Sigmoid colon (tissue), 4 donors: ENCODE measurements around the gene PPM1E.
"Not testable (repeated sequence)": the region's sequence is repeated elsewhere in the genome, so short reads cannot be mapped to it uniquely, and the experiment has no call there.

Experiments
- EP300 ChIP-seq, 4 donors: sonication (generic); formaldehyde crosslinking; IDR thresholded peaks; one replicate each; pipeline ENCODE4 v1.6.1; 2017; ENCODE audit warnings: antibody characterized with exemption in 4 of 4
- POLR2A ChIP-seq, 2 donors: fragments of 450-650 bp; IDR thresholded peaks; one replicate each; pipeline ENCODE4 v1.6.1; 2016; ENCODE audit warnings: antibody characterized with exemption in 2 of 2, mild to moderate bottlenecking in 2 of 2, moderate library complexity in 2 of 2
- POLR2AphosphoS5 ChIP-seq, 4 donors: sonication (generic); formaldehyde crosslinking; IDR thresholded peaks; one replicate each; pipeline ENCODE4 v1.6.1; 2017; ENCODE audit warnings: antibody characterized with exemption in 4 of 4
- TF ChIP-seq, protein P1 (sequence below), 4 experiments: fragments of 450-650 bp in 3 of 4; fragments of 200-600 bp in 1 of 4; IDR thresholded peaks; one replicate each; pipeline ENCODE4 v1.5.1; 2016 to 2019; ENCODE audit warnings: antibody characterized with exemption in 4 of 4, mild to moderate bottlenecking in 3 of 4, moderate library complexity in 2 of 4

GRCh38 chr17:58957725-58958073 is 202.0 kb downstream of the PPM1E start:
- not testable (repeated sequence) for TF ChIP-seq POLR2AphosphoS5, POLR2A, EP300 (IDR thresholded peaks at IDR 0.05)
- TF ChIP-seq, protein P1, sequence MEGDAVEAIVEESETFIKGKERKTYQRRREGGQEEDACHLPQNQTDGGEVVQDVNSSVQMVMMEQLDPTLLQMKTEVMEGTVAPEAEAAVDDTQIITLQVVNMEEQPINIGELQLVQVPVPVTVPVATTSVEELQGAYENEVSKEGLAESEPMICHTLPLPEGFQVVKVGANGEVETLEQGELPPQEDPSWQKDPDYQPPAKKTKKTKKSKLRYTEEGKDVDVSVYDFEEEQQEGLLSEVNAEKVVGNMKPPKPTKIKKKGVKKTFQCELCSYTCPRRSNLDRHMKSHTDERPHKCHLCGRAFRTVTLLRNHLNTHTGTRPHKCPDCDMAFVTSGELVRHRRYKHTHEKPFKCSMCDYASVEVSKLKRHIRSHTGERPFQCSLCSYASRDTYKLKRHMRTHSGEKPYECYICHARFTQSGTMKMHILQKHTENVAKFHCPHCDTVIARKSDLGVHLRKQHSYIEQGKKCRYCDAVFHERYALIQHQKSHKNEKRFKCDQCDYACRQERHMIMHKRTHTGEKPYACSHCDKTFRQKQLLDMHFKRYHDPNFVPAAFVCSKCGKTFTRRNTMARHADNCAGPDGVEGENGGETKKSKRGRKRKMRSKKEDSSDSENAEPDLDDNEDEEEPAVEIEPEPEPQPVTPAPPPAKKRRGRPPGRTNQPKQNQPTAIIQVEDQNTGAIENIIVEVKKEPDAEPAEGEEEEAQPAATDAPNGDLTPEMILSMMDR (IDR thresholded peaks at IDR 0.05), result not testable (repeated sequence)
